Upper lobe of left lung (tissue), 4 donors: ENCODE measurements around the gene RASSF7.

Source experiments
- EP300 ChIP-seq, 4 donors: sonication (generic); formaldehyde crosslinking; IDR thresholded peaks; one replicate each; pipeline ENCODE4 v1.5.1; 2017; ENCODE audit warnings: antibody characterized with exemption in 4 of 4, control low read depth in 2 of 4
- POLR2A ChIP-seq, 4 donors: fragments of 450-650 bp; IDR thresholded peaks; one replicate each; pipeline ENCODE4 v1.5.1; 2016 to 2017; ENCODE audit warnings: antibody characterized with exemption in 4 of 4, mild to moderate bottlenecking in 2 of 4
- POLR2AphosphoS5 ChIP-seq, 2 donors: sonication (generic); formaldehyde crosslinking; IDR thresholded peaks; one replicate each; pipeline ENCODE4 v1.5.1; 2017; ENCODE audit warnings: antibody characterized with exemption in 2 of 2
- TF ChIP-seq, protein P1 (sequence below), 6 experiments: fragments of 450-650 bp in 4 of 6; fragments of 200-600 bp in 2 of 6; sonication (generic) in 2 of 6; IDR thresholded peaks; one replicate each; pipeline ENCODE4 v1.5.1; 2016 to 2019; ENCODE audit warnings: antibody characterized with exemption in 6 of 6

- TF ChIP-seq, protein P1, sequence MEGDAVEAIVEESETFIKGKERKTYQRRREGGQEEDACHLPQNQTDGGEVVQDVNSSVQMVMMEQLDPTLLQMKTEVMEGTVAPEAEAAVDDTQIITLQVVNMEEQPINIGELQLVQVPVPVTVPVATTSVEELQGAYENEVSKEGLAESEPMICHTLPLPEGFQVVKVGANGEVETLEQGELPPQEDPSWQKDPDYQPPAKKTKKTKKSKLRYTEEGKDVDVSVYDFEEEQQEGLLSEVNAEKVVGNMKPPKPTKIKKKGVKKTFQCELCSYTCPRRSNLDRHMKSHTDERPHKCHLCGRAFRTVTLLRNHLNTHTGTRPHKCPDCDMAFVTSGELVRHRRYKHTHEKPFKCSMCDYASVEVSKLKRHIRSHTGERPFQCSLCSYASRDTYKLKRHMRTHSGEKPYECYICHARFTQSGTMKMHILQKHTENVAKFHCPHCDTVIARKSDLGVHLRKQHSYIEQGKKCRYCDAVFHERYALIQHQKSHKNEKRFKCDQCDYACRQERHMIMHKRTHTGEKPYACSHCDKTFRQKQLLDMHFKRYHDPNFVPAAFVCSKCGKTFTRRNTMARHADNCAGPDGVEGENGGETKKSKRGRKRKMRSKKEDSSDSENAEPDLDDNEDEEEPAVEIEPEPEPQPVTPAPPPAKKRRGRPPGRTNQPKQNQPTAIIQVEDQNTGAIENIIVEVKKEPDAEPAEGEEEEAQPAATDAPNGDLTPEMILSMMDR (IDR thresholded peaks at IDR 0.05): no peak
- TF ChIP-seq POLR2AphosphoS5 (IDR thresholded peaks at IDR 0.05) (no peak), POLR2A (IDR thresholded peaks at IDR 0.05) (no peak), EP300 (IDR thresholded peaks at IDR 0.05) (no peak)
Observed at GRCh38 chr11:603154-603553, 42.4 kb downstream of the RASSF7 start.
